ENCODE data around the gene R3HDML. TPM values are rescaled to one million over a fixed set of nuclear protein-coding genes. Genes with fewer than 3 reads are reported as not detected.

R3HDML gene
- total RNA-seq, 1 donor from 2014 or later = not detected

DNA sequence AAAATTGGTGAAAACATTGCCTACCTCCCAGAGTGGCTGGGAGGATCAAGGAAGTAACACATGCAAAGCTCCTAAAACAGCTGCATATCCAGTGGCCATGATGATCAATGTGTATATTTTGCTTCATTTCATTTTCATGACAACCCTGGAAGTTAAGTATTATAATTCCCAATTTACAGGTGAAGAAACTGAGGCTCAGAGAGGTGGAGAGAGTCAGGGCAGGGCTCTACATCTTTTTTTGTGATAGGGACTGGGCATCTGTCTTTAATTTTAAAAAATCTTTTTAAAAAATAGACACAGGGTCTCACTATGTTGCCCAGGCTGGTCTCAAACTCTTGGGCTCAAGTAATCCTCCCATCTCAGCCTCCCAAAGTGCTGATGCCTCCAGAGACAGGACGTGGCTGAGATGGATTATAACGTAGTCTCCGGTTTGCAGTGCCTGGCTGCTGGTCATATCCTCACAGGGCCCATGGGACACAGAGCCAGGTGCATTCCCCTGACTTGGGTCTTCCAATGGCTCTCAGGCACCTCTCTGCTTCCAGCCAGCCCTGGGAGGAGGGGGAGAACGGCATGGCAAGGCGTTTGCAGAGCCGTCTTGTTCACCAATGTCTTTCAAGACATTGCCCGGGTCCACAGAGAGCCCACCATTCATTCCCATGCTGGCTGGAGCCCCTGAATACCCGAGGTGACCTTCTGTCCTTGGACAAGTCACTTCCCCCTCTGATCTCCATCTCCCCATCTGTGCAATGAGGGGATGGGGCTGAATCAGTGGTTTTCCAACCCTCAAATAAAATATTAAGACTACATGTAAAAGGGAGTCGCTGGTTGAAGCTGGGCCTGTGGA is 57.0 kb downstream of the R3HDML start:
- H3K4me1 Mint-ChIP-seq = peaks cover under 1% of the 10 kb centered on the region
- intact Hi-C loops (cut with micrococcal nuclease) = no loop called here
- H3K9me3 Mint-ChIP-seq = no peaks in the 10 kb centered on the region
- peaks cover 12% of the 10 kb centered on the region for H3K27me3 Mint-ChIP-seq
- no peak overlapping the region for H3K27ac Mint-ChIP-seq
- DNase-seq = no peak
- no peak overlapping the region for H3K4me3 Mint-ChIP-seq
- H3K36me3 Mint-ChIP-seq (ENCODE audit: low read depth) = no peaks in the 10 kb centered on the region

DNA sequence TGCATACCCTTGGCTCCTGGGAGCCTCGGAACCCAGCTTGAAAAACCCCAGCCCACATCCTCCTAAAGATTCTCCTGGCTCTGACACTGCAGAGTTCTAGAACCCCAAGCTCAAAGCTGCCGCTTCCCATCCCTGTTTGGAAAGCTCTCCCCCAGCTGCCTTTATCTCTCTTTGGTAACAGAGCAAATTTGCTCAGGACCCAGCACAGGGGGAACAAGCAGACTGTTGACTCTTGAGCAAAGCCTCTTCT is 57.5 kb downstream of the R3HDML start:
- no peak for DNase-seq
- intact Hi-C loops (cut with micrococcal nuclease) = no loop called here
- Mint-ChIP-seq H3K4me1 (no peaks in the 10 kb centered on the region), H3K36me3 (ENCODE audit: low read depth) (no peaks in the 10 kb centered on the region), H3K9me3 (no peaks in the 10 kb centered on the region), H3K27ac (no peak overlapping the region), H3K4me3 (no peak overlapping the region), H3K27me3 (peaks cover 11% of the 10 kb centered on the region)

DNA sequence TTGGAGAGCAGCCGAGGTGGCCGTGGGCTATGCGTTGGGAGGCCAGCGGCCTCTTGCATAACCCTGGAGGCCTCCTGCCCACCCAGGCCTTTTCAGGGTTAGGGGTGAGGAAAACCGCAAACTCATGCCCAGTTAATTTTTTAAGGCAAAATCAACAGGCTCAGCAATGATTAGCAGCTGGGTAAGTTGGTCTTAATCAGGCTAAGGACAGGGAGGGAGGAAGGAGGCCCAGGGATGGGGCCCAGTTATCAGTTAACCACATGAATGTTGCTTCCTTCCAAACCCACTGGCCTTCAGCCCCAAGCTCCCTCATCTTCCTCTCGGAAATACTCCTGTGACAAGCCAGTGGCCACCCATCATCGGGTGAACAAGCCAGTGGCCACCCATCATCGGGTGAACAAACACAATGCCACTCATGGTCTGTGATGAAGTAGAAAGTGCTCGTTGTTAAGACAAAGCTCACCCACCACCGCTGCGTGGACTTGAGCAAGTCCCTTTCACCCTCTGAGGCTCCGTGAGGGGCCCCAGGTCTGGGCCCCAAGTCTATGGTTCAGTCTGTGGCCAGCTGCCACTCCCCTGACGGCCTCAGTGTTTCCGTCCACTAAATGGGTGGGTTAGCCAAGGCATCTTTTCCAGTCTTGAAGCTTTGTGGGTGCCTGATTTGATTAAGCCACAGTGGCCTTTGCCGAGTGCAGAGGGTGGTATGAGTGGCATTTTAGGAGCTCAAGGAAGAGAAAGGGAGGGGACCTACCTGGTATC is 58.0 kb downstream of the R3HDML start:
- Mint-ChIP-seq H3K27ac (no peak overlapping the region), H3K4me3 (no peak overlapping the region), H3K9me3 (no peaks in the 10 kb centered on the region), H3K4me1 (no peaks in the 10 kb centered on the region), H3K27me3 (peaks cover 13% of the 10 kb centered on the region), H3K36me3 (ENCODE audit: low read depth) (no peaks in the 10 kb centered on the region)
- intact Hi-C loops (cut with micrococcal nuclease) = no loop called here
- DNase-seq = no peak

DNA sequence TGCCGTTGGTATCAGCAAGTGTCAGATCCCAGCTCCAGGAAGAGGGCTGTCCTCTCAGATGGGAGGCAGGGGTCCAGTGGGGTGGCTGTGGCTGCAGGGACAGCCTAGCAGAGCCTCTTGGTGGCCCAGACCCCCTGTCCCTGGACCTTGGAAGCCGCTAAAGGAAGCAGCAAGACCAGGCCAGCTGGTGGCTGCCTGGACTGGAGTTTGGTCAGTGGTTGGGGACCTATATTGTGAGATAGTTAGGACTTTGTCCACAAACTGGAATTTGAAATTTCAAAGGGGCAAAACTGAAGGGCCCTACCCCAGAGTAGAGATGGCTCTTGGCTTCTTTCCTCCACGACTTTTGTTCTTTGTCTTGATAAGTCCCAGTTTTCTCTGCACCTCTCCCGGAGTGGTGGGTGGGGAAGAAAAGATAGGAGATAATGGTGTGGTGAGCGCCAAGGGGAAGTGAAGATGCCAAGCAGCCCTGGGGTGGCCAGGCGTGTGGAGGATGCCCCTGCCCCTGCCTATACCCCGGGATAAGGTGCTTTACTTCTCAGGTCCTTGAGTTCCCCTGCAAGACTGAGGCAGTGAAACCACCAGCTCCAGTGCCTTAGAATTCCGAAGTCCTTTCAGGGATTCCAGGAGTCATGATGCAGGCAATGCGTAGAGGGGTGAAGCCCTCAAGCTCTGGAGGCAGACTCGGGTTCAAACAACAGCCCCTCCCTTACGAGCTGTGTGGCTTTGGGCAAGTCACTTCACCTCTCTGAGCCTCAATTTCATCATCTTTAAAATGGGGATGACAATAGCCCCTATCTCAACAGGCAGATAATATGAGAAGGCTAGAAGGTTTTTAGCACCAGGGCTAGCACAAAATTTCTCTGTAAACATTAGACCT is 58.9 kb downstream of the R3HDML start:
- Mint-ChIP-seq H3K36me3 (ENCODE audit: low read depth) (no peaks in the 10 kb centered on the region), H3K27me3 (peaks cover 13% of the 10 kb centered on the region), H3K27ac (no peak overlapping the region), H3K4me3 (no peak overlapping the region), H3K4me1 (no peaks in the 10 kb centered on the region), H3K9me3 (no peaks in the 10 kb centered on the region)
- no peak for DNase-seq
- intact Hi-C loops (cut with micrococcal nuclease) = no loop called here

DNA sequence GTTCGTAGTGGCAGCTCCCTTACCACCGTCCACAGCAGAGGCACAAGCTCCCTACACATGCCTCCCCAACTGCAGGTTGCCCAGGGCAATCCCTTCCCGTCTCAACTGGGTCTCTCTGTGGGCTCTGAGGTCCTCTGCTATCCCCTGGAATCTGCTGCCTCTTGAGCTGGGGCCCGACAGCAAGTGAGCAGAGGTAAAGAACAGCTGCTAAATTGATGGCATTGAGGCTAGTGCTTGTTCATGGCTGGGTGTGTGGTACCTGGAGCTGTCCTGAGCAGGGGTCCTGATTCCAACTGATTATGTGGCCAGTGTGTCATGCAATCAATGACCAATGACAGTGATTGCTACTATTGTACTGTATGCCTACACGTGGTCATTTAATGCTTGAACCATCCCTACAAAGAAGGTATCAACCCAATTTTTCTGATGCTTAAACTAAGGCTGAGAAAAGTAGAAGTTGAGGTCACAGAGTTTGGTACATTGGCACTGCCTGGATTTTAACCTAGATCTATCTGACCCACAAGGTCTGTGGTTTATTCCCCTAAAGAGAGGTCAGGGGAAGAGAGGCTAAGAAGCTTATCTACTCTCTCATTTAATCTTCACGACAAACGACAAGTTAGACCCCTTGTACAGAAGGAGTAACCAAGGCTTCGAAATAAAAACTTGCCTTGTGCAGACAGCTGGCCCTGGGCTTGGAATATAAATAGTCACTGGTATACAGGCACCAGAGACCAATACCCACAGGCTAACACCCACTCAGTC is 59.7 kb downstream of the R3HDML start:
- Mint-ChIP-seq H3K4me1 (no peaks in the 10 kb centered on the region), H3K27me3 (peaks cover 13% of the 10 kb centered on the region), H3K9me3 (no peaks in the 10 kb centered on the region), H3K4me3 (no peak overlapping the region), H3K27ac (no peak overlapping the region), H3K36me3 (ENCODE audit: low read depth) (no peaks in the 10 kb centered on the region)
- intact Hi-C loops (cut with micrococcal nuclease) = no loop called here
- DNase-seq = no peak

DNA sequence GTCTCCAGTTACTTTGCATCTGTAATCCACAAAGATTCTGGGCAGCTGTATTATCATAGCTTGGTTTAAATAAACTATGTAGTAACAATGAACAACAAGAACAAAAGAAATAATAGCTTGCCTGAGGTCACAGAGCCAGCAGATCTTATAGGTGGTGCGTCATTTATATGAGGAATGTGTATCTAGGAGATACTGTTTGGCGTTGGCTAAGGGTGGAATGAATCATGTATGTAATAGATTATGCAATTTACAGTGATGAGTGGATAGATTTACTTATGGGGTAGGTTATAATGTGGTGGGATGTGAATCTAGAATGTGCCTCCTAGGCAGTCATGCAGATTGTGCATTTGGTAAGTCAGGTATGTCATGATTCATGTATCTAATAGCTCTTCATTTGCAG is 61.5 kb downstream of the R3HDML start:
- no peak for DNase-seq
- Mint-ChIP-seq H3K4me1 (no peaks in the 10 kb centered on the region), H3K27ac (no peak overlapping the region), H3K36me3 (ENCODE audit: low read depth) (no peaks in the 10 kb centered on the region), H3K4me3 (no peak overlapping the region), H3K9me3 (no peaks in the 10 kb centered on the region), H3K27me3 (peaks cover 13% of the 10 kb centered on the region)
- intact Hi-C loops (cut with micrococcal nuclease) = no loop called here

DNA sequence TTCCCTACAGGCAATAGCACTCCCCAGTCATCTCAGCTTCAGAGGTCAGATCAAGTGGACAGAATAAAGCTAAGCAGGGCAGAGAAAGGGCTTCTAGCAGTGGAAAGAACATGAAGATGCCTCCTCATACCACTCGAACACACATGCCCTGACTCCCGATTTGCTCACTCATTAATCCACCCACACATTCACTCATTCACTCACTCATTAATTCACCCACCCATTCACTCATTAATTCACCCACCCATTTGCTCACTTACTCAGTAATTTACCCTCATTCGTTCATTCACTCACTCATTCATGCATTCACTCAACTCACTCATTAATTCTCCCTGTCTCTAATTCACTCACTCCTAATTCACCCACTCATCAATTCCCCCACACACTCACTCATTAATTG is 62.6 kb downstream of the R3HDML start:
- intact Hi-C loops (cut with micrococcal nuclease) = no loop called here
- no peak for DNase-seq
- Mint-ChIP-seq H3K9me3 (peaks cover 2% of the 10 kb centered on the region), H3K4me1 (no peaks in the 10 kb centered on the region), H3K27ac (no peak overlapping the region), H3K27me3 (peaks cover 13% of the 10 kb centered on the region), H3K36me3 (ENCODE audit: low read depth) (no peaks in the 10 kb centered on the region), H3K4me3 (no peak overlapping the region)

DNA sequence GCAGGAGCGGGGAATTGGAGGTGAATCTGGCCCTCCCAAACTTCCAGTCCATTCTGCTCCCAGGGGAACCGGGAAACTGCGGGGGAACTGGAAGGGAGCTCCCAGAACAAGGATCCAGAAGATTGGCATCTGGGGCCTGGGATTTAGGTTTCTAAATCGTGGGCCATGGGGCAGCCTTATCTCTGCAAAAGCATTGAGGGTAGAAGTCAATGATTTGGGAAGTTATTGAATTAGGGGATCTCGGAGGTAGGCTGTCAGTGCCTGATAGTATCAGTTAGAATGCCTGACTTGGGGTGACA is 63.8 kb downstream of the R3HDML start:
- DNase-seq = no peak
- no peak overlapping the region for H3K4me3 Mint-ChIP-seq
- H3K9me3 Mint-ChIP-seq = peaks cover 6% of the 10 kb centered on the region
- no peak overlapping the region for H3K27ac Mint-ChIP-seq
- H3K27me3 Mint-ChIP-seq = peaks cover 13% of the 10 kb centered on the region
- no peaks in the 10 kb centered on the region for H3K36me3 Mint-ChIP-seq (ENCODE audit: low read depth)
- intact Hi-C loops (cut with micrococcal nuclease) = no loop called here
- H3K4me1 Mint-ChIP-seq = no peaks in the 10 kb centered on the region

Other genes starting within 250 kb of the R3HDML start
- gene JPH2, start 149.9 kb upstream of the R3HDML start, total RNA-seq = 0.05 TPM in 1 of 2 replicates, not detected in the other
- gene OSER1, start 126.3 kb upstream of the R3HDML start, total RNA-seq = 22.7 and 23.6 TPM in 2 replicates
- gene GDAP1L1, start 89.7 kb upstream of the R3HDML start, total RNA-seq = not detected in 2 replicates
- gene FITM2, start 25.8 kb upstream of the R3HDML start, total RNA-seq = 2.0 and 2.8 TPM in 2 replicates
- gene HNF4A, start 18.7 kb downstream of the R3HDML start, total RNA-seq = not detected in 2 replicates
- gene TTPAL, start 138.8 kb downstream of the R3HDML start, total RNA-seq = 22.6 and 23.2 TPM in 2 replicates
- gene SERINC3, start 185.0 kb downstream of the R3HDML start, total RNA-seq = 47.1 and 49.6 TPM in 2 replicates
- 1.2 and 1.7 TPM in 2 replicates for gene PKIG, start 245.5 kb downstream of the R3HDML start, total RNA-seq